Body of pancreas (tissue), 4 donors: ENCODE data around the gene KIF5A.

ENCODE experiments used
- POLR2A ChIP-seq, 3 donors: fragments of 450-650 bp; IDR thresholded peaks; one replicate each; pipeline ENCODE4 v1.6.1; 2016; ENCODE audit warnings: antibody characterized with exemption in 3 of 3, mild to moderate bottlenecking in 2 of 3
- TF ChIP-seq, protein P1 (sequence below), 7 experiments: fragments of 450-650 bp in 4 of 7; fragments of 200-600 bp in 3 of 7; sonication (generic) in 3 of 7; IDR thresholded peaks; one replicate each; pipeline ENCODE4 v1.5.1; 2016 to 2019; ENCODE audit warnings: antibody characterized with exemption in 7 of 7

DNA sequence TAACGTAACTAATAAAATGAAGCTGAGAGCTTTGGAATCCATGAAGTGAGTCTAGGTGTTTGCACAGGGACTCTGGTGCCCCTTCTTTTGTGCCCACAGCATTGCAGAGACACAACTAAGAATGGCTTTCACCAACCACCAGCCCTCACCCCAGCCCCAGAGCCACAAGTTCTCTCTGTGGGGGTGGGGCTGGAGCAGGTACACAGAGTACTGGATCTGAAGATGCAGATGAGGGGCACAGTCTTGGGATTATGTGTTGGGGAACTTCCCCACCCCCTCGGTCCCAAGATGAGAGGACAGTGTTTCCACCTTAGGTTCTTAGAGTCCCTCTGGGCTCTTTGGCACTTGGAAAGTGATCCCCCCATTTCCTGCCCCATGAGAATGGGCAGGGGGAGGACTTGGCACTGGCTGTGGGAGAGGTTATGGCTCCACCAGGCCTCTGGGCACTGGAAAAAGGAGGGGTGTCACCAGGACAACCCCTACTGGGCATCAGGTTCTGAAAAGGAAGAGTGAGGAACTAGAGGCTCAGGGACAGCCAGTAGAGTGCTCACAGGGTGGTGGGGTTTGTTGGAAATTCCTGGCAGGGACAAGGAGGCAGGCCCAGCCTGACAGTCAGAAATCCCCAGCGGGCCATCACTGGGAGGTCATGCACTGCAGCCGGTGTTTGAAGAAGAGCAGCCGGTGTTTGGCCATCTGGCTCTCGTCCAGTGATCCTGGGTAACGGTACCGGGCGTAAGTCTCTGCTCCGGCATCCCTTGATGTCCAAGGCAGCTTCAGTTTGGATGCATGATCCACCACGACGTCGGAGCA, 76.5 kb downstream of the KIF5A start:
- TF ChIP-seq, protein P1, sequence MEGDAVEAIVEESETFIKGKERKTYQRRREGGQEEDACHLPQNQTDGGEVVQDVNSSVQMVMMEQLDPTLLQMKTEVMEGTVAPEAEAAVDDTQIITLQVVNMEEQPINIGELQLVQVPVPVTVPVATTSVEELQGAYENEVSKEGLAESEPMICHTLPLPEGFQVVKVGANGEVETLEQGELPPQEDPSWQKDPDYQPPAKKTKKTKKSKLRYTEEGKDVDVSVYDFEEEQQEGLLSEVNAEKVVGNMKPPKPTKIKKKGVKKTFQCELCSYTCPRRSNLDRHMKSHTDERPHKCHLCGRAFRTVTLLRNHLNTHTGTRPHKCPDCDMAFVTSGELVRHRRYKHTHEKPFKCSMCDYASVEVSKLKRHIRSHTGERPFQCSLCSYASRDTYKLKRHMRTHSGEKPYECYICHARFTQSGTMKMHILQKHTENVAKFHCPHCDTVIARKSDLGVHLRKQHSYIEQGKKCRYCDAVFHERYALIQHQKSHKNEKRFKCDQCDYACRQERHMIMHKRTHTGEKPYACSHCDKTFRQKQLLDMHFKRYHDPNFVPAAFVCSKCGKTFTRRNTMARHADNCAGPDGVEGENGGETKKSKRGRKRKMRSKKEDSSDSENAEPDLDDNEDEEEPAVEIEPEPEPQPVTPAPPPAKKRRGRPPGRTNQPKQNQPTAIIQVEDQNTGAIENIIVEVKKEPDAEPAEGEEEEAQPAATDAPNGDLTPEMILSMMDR (IDR thresholded peaks at IDR 0.05): no peak
- no peak for TF ChIP-seq POLR2A (IDR thresholded peaks at IDR 0.05)
